Mucosa of descending colon (tissue), 3 donors: ENCODE measurements around the gene CCT4. TPM values are rescaled to one million over a fixed set of nuclear protein-coding genes. Genes with fewer than 3 reads are reported as not detected.
"Not testable (repeated sequence)": the region's sequence is repeated elsewhere in the genome, so short reads cannot be mapped to it uniquely, and the experiment has no call there.

Experiments used
- ATAC-seq: fragments of 200-7000 bp; cut with Tn5 transposase; one replicate; pipeline ENCODE4 v1.9.1; 2020; ENCODE audit warnings: mild to moderate bottlenecking, moderate library complexity
- DNase-seq, 3 donors: peaks; one replicate each; pipeline ENCODE4 v3.0.0-alpha.2; 2020
- H3K36me3 ChIP-seq: fragments of 200-600 bp; one replicate; pipeline ENCODE4 v1.8.0; 2021; ENCODE audit warnings: low read depth, mild to moderate bottlenecking
- H3K4me1 ChIP-seq: fragments of 200-600 bp; one replicate; pipeline ENCODE4 v1.8.0; 2021; ENCODE audit warnings: low read depth, mild to moderate bottlenecking
- H3K4me3 ChIP-seq: fragments of 200-600 bp; one replicate; pipeline ENCODE4 v1.8.0; 2021; ENCODE audit warnings: mild to moderate bottlenecking
- H3K9me3 ChIP-seq: fragments of 200-600 bp; one replicate; pipeline ENCODE4 v1.8.0; 2021; ENCODE audit warnings: mild to moderate bottlenecking
- intact Hi-C, 2 donors: fragments of 100-400 bp; cut with DNase I in 1 of 2; cut with micrococcal nuclease in 1 of 2; formaldehyde crosslinking; loops; one replicate each; pipeline versions ENCODE4 v1.11.0 to v1.11.1; 2022; cut with DNase I, micrococcal nuclease
- total RNA-seq, 3 donors: library from RNA; stranded (reverse); fragmentation: NEBNext Ultra II Directional in 2 of 3; extraction: Animal tissue kit (Norgen Biotek cat#: 25700) in 2 of 3; gene quantifications; one replicate each; pipeline versions ENCODE4 v1.2.1 to v1.2.4, GENCODE V29; 2021 to 2023
- TF ChIP-seq, protein P1 (sequence below): fragments of 200-600 bp; IDR thresholded peaks from one replicate; pipeline ENCODE4 v1.8.0; 2022; ENCODE audit warnings: antibody characterized with exemption, mild to moderate bottlenecking
- donor health status: DM: no; HTN: no; CAD: no; lungs with moderate emphysema.
- donor health status: DM: no; HTN: no; CAD: no.
- donor health status: DM: no; HTN: yes; CAD: no.

The CCT4 gene
- total RNA-seq, 3 donors from 2014 or later = 65.7 to 104 (median 80.4) TPM

DNA sequence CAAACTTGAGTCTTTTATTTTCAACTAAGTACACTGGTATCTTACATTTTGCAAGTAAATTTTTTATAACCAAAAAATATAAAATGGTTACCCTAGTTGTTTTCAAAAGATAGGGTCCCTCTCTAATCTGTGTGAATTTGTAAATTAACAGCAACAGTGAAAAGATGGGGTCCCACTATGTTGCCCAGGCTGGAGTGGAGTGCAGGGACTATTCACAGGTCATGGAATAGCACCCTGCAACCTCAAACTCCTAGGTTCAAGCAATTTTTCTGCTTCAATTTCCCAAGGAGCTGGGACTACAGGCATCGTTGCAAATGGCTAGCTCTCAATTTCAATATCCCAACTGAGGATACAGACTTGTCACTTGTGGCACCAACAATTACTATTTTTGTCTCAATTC lies 12.1 kb downstream of the CCT4 start:
- DNase-seq (no peak), ATAC-seq (no peak)
- H3K9me3 ChIP-seq = no peaks in the 10 kb centered on the region
- peaks cover 8% of the 10 kb centered on the region for H3K36me3 ChIP-seq
- TF ChIP-seq, protein P1, sequence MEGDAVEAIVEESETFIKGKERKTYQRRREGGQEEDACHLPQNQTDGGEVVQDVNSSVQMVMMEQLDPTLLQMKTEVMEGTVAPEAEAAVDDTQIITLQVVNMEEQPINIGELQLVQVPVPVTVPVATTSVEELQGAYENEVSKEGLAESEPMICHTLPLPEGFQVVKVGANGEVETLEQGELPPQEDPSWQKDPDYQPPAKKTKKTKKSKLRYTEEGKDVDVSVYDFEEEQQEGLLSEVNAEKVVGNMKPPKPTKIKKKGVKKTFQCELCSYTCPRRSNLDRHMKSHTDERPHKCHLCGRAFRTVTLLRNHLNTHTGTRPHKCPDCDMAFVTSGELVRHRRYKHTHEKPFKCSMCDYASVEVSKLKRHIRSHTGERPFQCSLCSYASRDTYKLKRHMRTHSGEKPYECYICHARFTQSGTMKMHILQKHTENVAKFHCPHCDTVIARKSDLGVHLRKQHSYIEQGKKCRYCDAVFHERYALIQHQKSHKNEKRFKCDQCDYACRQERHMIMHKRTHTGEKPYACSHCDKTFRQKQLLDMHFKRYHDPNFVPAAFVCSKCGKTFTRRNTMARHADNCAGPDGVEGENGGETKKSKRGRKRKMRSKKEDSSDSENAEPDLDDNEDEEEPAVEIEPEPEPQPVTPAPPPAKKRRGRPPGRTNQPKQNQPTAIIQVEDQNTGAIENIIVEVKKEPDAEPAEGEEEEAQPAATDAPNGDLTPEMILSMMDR = no peak
- intact Hi-C loops = no loop called here
- H3K4me1 ChIP-seq = no peaks in the 10 kb centered on the region
- no peak overlapping the region for H3K4me3 ChIP-seq

DNA sequence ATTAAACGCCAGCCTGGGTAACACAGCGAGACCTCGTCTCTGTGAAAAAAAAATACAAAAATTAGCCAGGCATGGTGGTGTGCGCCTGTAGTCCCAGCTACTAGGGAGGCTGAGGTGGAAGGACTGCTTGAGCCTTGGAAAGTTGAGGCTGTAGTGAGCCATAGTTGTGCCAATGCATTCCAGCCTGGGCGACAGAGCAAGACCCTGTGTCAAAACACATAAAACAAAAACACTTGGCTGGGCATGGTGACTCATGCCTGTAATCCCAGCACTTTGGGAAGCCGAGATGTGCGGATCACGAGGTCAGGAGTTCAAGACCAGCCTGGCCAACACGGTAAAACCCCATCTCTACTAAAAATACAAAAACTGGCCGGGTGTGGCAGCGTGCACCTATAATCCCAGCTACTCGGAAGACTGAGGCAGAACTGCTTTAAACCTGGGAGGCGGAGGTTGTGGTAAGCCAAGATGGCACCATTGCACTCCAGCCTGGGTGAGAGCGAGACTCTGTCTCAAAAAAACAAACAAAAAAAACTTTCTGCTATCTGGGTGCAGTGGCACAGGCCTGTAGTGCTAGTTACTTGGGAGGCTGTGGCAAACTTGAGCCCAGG lies 21.9 kb downstream of the CCT4 start:
- ATAC-seq, intact Hi-C loops: not testable (repeated sequence)
- H3K36me3 ChIP-seq = peaks cover 16% of the 10 kb centered on the region

DNA sequence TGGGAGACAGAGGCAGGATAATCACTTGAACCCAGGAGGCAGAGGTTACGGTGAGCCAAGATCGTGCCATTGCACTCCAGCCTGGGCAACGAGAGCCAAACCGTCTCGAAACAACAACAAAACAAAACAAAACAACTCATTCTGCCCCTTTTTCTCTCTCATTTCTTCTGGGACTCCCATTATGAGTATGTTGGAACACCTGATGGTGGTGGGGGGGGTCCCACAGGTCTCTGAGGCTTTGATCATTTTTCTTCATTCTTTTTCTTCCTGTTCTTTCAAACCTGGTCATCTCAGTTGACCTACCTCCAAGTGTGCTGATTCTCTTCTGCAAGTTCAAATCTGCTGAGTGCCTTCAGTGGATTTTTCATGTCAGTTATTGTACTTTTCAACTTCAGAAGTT lies 26.4 kb downstream of the CCT4 start:
- Histone ChIP-seq H3K36me3 (no peaks in the 10 kb centered on the region), H3K9me3 (no peaks in the 10 kb centered on the region), H3K4me3 (no peak overlapping the region), H3K4me1 (no peaks in the 10 kb centered on the region)
- ATAC-seq (no peak), DNase-seq (no peak)
- TF ChIP-seq, protein P1 = no peak
- intact Hi-C loops = no loop called here

More for the DNA sequence above, 21.9 kb downstream of the CCT4 start:
- not testable (repeated sequence) for DNase-seq, H3K9me3 ChIP-seq, H3K4me1 ChIP-seq, H3K4me3 ChIP-seq

DNA sequence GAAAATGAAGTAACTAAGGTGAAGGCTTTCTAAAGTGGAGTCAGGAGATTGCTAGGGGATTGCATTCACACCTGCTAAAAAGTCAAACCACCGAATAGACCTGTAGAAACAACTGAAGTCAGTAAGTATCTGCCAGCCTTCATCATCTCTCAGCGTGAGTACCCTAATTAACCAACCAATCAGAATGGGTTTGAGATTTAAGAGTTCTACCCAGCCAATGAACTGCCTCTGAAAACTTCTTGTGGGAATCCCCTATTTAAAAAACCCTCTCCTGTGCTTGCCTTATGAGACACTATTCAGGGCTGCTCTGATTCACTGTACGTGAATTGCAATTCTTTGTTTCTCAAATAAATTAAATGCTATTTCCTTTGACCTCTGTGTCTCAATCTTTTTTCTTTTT lies 31.2 kb downstream of the CCT4 start:
- Histone ChIP-seq H3K4me1 (peaks cover 15% of the 10 kb centered on the region), H3K9me3 (no peaks in the 10 kb centered on the region), H3K36me3 (no peaks in the 10 kb centered on the region), H3K4me3 (no peak overlapping the region)
- no peak for DNase-seq
- ATAC-seq = no peak
- intact Hi-C loops = no loop called here
- TF ChIP-seq, protein P1 = no peak

DNA sequence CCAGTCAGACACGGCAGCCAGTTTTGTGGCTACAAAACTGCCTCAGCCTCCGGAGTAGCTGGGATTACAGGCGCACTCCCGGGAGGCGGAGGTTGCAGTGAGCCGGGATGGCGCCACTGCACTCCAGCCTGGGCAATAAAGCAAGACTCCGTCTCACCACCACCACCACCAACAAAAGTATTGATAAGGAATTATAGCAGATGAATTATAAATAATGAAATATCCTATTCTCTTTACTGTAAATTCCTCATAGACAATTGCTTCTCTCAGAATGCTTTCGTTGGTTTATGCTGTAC lies 33.2 kb downstream of the CCT4 start:
- intact Hi-C loops = no loop called here
- Histone ChIP-seq H3K4me3 (no peak overlapping the region), H3K36me3 (no peaks in the 10 kb centered on the region), H3K9me3 (no peaks in the 10 kb centered on the region), H3K4me1 (peaks cover 15% of the 10 kb centered on the region)
- peak; percentile 7 for ATAC-seq
- TF ChIP-seq, protein P1 = no peak
- peak in 2 of 3 donors; percentile 19 to 47 for DNase-seq

DNA sequence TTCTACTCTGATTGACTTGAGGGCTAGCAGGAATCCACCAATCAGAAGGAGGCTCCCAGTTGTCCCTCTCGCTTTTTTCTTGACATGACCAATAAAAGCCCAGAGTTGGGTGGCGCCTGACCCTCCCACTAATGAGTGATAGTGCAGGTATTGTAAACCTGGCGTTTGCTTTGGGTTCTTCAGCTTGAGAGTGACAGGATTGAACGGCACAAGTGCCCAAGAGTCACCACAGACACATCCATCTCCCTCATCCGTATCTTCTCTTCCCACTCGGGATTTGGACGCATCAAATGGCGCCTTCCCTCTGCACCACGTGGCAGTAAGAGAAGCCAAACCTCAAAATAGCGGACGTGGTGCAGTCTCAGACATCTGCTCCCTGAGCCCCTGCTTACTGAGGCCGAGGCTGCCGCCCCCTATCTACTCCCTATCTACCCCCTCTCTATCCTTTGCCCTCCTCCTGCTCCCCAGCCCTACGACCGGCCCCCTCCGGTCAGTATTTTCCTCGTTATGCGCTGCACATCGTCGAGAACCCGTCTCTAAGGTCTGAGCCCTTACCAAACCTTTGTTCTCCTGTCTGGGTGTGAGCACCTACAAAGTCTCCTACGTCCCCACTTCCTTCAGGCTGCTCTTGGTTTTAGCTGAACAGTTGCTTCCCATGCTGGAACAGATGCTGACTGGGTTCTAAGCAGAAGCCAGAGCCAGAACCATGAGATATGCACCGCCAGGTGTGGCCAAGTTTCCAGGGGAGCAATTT lies 33.7 kb downstream of the CCT4 start:
- ATAC-seq (peak; percentile 95), DNase-seq (peak; percentile 62 to 91 (median 84))
- H3K4me3 ChIP-seq = peak overlapping the region; percentile 47
- intact Hi-C loops = no loop called here
- H3K4me1 ChIP-seq = peaks cover 15% of the 10 kb centered on the region
- H3K36me3 ChIP-seq = no peaks in the 10 kb centered on the region
- TF ChIP-seq, protein P1 = no peak
- H3K9me3 ChIP-seq = no peaks in the 10 kb centered on the region
